Kidney glomerular epithelial cell (primary cell): ENCODE results near the gene ISOC2.
"Not testable (repeated sequence)": the region's sequence is repeated elsewhere in the genome, so short reads cannot be mapped to it uniquely, and the experiment has no call there.

Experiments used
- DNase-seq: peaks from one replicate; lab custom pipeline; 2025; lab: John Stamatoyannopoulos, UW

Gene ISOC2

GRCh38 chr19:55461259-55461973 lies at the start of gene ISOC2:
Gene ISOC2, minus strand, starts transcription at chr19:55461642. Its CDS starts 5,156 bp downstream, at chr19:55456486.
- DNase-seq: peak; percentile 100

GRCh38 chr19:55508120-55508519 lies 46.7 kb upstream of the ISOC2 start:
- DNase-seq: no peak

- no peak for DNase-seq
Measured at GRCh38 chr19:55504981-55505380, 43.5 kb upstream of the ISOC2 start.

GRCh38 chr19:55504252-55504603 lies 42.8 kb upstream of the ISOC2 start:
- DNase-seq: no peak

GRCh38 chr19:55503502-55504251 lies 42.2 kb upstream of the ISOC2 start:
- peak; percentile 90 for DNase-seq

GRCh38 chr19:55503157-55503501 lies 41.7 kb upstream of the ISOC2 start:
- DNase-seq: no peak

GRCh38 chr19:55502197-55502952 lies 40.9 kb upstream of the ISOC2 start:
- DNase-seq: no peak

GRCh38 chr19:55500368-55500952 lies 39.0 kb upstream of the ISOC2 start:
- no peak for DNase-seq

- no peak for DNase-seq
Measured at GRCh38 chr19:55498246-55498840, 36.9 kb upstream of the ISOC2 start.

- DNase-seq: no peak
Measured at GRCh38 chr19:55497763-55498162, 36.3 kb upstream of the ISOC2 start.

- not testable (repeated sequence) for DNase-seq
Measured at GRCh38 chr19:55496820-55497219, 35.4 kb upstream of the ISOC2 start.

- no peak for DNase-seq
Measured at GRCh38 chr19:55495646-55496349, 34.4 kb upstream of the ISOC2 start.

- peak; percentile 76 for DNase-seq
Measured at GRCh38 chr19:55494172-55494761, 32.8 kb upstream of the ISOC2 start.

- no peak for DNase-seq
Measured at GRCh38 chr19:55493645-55494171, 32.3 kb upstream of the ISOC2 start.

GRCh38 chr19:55493052-55493644 lies 31.7 kb upstream of the ISOC2 start:
- no peak for DNase-seq

- no peak for DNase-seq
Measured at GRCh38 chr19:55492362-55492944, 31.0 kb upstream of the ISOC2 start.

GRCh38 chr19:55491546-55492360 lies 30.3 kb upstream of the ISOC2 start:
- no peak for DNase-seq

GRCh38 chr19:55490478-55491432 lies 29.3 kb upstream of the ISOC2 start:
- DNase-seq: no peak
